Stimulated activated naive CD4-positive, alpha-beta T cell treated with Interleukin-2 at 50 U/mL for 16 hours (primary cell): ENCODE measurements around the gene MRPL36.
A peak's percentile ranks its signal among the peaks of the same experiment; 100 is the strongest.
"Not testable (repeated sequence)": the region's sequence is repeated elsewhere in the genome, so short reads cannot be mapped to it uniquely, and the experiment has no call there.

Experiments used
- DNase-seq: peaks from one replicate; lab custom pipeline; 2025; lab: John Stamatoyannopoulos, UW

The MRPL36 gene

DNA sequence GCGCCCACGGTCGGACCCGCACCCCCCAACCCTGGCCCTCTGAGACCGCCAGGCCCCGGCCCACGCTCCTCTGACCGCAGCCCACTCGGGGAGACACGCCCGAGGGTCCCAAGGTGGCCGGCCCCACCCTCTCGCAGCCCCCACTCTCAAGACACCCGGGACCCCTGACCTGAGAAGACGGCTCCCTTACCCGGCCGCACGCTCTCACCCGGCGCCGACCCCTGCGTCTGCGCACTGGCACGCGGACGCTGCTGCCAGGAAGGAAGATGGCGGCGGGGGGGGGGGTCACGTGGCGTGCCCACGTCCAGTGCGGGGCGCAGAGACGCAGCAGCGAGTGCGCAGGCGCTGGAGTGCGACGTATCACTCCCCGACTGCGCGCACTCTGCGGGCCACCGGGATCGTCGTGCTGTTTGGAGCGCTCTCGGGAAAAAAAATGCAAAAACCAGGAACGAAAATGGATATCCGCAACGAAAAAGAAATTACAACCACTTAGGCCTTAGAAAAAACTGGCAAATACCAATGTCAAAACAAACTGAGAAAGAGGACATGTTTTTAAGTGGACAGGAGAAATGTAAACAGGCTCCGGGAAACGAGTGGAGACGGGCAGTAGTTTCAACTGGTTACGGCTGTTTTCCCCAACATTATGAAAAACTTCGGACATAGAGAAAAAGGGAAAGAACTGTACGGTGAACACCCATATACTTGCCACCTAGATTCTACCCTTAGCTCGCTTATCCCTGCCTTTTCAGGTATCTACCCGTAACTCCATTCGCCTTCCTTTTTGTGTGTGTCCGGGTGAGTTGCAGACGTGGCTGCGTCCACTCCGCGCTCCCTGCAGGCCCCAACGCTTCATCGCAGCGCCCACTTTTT lies at the start of gene MRPL36:
MRPL36 (minus strand) TSS at position 236 of the 870 bp plus-strand sequence. CDS start 902 bp downstream, outside the sequence.
- peak; percentile 93 for DNase-seq

DNA sequence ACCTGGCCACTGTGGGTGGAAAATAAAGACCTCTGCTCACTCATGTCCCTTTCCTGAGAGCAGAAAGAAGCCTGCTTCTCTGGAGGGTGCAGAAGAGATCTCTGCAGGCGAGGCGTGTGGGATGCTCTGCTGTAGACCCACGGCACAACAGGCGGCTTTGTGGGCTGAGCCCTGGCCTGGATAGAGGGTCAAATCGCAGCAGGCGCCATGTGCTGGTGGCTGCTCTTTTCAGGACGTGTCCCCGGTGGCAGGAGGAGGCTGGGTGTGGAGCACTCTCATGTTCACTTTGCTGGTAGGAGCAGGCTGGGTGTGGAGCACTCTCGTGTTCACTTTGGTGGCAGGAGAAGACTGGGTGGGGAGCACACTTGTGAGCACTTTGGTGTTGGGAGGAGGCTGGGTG lies 48.0 kb upstream of the MRPL36 start:
- no peak for DNase-seq

DNA sequence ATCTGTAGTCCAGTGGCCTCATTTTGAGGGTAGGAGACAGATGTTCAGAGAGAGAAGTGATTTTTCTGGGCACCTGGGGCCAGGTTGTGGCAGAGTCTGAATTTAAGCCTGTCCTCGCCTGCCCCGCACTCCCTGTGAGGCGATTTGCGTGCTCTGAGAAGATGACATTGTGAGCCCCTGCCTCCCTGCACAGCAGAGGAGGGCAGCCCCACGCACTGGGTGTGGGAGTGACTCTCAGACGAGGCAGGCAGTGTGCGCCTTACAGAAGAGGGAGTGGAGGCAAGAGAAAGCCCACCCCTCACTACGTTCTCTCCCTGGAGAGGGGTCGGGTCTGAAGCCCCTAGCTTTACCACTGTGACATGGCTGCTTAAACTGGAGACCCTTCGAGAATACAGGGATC lies 47.4 kb upstream of the MRPL36 start:
- DNase-seq: no peak

DNA sequence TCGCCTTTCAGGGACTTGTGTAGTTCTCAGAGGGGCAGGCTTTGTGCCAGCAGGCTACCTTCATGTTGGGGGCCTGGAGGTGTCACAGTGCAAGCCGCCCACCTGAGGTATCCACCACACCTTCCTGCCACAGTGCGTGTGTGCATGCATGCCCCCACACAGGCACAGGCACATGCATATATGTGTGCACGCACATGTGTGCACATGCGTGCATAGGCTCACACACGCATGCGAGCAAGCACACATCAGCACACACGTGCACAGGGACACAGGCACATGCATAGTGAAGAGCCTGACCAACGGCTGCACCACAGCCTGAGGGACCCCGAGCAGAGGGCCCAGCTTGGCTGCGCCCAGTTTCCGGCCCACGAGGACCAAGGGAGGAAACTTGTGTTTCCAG lies 46.9 kb upstream of the MRPL36 start:
- DNase-seq: no peak

DNA sequence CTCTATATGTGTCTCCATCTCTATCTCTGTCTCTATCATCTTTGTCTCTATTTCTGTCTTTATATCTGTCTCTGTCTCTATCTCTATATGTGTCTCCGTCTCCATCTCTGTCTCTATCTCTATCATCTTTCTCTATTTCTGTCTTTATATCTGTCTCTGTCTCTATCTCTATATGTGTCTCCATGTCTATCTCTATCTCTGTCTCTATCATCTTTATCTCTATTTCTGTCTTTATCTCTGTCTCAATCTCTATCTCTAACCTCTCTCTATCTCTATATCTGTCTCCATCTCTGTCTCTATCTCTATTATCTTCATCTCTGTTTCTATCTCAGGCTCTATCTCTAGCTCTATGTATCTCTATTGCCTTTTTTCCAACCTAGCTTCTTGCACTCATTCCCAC lies 46.1 kb upstream of the MRPL36 start:
- DNase-seq: no peak

DNA sequence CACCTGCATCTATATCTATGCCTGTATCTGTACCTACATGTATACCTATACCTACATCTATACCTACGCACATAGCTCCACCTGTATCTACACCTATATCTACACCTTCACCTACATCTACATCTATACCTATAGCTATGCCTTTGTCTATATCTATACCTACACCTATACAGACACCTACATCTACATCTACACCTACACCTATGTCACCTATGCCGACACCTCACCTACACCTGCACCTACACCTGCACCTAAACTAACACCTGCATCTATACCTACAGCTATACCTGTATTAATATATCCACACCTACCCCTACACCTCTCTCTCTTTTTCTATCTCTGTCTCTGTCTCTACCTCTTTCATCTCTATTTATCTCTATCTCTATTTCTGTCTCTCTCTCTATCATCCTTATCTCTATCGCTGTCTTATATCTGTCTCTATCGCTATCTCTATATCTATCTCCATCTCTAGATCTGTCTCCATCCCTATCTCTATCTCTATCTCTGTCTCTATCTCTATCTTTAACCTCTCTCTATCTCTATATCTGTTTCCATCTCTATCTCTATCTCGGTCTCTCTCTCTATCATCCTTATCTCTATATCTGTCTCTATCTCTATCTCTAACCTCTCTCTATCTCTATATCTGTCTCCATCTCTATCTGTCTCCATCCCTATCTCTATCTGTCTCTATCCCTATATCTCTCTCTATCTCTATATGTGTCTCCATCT lies 45.2 kb upstream of the MRPL36 start:
- DNase-seq: no peak

DNA sequence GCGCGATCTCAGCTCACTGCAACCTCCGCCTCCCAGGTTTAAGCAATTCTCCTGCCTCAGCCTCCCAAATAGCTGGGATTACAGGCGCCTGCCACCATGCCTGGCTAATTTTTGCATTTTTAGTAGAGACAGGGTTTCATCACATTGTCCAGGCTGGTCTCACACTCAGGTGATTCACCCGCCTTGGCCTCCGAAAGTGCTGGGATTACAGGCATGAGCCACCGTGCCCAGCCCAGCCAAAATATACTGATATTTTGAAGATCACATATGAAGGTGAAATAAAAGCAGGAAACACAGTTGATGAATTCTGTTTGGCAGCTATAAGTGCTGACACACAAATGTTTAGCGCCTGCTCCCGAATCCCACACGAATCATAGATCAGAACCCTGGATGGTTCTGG lies 44.1 kb upstream of the MRPL36 start:
- not testable (repeated sequence) for DNase-seq

DNA sequence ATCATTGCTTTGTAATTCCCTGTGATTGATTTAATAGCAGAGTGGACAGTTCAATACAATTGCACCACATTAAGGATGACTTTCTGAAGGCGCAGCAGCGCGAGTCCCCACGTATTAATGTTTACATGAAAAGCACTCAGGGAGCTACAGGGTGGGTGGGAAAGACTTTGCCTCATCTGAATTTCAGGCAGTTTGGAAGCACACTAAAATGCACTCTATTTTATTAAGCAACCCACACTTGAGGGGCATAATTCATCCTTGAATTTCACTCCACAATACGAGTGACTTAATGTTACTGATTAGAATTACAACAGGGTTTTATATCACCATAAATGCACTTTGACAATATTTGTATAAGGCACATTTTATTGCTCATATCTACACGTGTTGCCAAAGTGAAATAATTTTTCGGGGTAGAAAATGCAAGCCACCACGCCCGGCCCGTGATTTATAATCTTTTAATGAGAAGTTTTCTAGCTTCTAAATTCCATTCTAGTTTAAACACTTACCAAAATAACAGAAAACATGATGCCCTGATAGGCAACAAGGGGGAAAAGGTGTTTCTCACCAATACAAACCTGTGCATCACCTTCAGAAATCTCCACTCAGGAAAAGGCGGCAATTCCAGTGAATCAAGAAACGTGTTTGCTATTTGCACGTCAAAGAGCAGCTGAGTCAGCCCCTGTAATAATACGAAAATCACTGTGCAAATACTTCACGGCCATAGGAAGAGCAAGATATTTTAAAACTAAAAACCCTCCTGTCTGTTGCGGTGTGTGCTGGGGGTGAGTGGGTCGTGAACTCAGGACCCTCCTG lies 42.6 kb upstream of the MRPL36 start:
- no peak for DNase-seq

DNA sequence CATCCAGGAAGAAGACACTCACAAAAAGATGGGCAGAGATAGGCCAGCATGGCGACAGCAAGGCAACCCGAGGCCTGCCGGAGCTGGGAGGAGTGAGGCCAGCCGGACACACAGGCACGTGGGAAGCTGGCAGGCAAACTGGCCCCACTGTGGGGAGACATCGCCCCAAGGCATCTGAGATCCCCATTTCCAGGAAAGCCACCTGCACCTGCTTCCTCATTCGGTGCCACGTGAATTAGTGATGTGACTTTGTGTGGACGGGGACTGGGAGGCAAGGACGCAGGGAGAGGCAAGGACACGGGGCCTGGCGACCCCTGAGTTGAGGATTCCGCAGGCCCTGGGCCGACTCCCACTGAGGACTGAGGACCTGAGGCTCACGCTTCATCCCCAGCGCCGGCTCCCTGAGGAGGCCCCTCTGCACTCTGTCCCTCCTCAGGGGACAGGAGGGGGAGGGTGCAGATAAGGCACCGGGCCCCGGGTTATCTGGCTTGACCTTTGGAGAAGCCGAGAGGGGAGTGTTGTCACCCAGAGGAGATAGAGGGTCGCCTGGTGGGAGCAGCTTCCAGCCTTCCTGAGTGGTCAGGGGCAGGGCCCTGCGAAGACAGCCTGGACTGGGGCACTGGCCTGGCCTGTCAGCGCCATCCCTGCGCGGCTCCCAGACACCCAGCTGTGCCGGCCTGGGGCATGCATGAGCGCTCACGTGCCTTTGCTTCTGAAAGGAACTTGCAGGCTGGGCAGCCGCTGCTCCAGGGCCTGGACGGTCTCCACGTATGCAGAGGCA lies 41.3 kb upstream of the MRPL36 start:
- no peak for DNase-seq

DNA sequence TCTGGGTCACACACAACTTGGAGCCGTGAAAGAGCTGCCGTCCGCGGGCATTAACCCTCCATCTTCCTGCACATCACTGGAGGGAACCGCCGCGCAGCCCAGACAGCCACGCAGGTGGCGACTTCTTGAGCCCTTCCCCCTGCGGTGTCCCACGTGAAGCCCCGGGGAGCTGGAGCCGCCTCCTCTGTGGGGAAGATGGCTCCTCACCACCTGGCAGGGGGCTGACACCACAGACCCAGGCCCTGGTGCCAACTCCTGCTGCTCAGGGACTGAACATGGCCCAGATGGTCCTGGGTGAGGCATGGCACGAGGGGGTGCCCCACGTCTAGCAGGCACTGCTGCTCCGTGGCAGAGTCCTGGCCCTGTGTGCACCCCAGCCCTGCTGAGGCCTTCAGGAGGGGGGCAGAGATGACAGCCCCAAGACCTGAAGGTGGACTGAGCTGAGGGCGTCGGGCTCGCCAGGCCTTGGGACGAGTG lies 40.5 kb upstream of the MRPL36 start:
- no peak for DNase-seq

DNA sequence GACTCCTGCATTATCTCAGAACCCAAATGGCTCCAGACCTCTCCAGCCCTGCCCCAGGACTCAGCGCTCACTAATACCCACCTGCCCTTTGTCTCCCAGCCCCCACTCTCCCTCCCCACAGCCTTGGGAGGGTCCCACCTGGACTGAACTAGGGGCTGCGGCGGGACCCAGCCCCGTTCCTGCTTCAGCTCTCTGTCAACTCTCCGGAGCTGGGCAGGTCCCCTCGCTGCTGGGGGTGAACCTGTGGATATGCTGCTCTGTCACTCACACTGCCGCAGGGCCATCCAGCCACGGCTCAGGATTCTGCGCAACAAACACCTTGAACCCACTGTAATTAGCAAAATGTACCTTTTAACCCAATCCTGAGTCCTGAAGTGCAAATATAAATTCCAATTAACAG lies 38.4 kb upstream of the MRPL36 start:
- DNase-seq: no peak

DNA sequence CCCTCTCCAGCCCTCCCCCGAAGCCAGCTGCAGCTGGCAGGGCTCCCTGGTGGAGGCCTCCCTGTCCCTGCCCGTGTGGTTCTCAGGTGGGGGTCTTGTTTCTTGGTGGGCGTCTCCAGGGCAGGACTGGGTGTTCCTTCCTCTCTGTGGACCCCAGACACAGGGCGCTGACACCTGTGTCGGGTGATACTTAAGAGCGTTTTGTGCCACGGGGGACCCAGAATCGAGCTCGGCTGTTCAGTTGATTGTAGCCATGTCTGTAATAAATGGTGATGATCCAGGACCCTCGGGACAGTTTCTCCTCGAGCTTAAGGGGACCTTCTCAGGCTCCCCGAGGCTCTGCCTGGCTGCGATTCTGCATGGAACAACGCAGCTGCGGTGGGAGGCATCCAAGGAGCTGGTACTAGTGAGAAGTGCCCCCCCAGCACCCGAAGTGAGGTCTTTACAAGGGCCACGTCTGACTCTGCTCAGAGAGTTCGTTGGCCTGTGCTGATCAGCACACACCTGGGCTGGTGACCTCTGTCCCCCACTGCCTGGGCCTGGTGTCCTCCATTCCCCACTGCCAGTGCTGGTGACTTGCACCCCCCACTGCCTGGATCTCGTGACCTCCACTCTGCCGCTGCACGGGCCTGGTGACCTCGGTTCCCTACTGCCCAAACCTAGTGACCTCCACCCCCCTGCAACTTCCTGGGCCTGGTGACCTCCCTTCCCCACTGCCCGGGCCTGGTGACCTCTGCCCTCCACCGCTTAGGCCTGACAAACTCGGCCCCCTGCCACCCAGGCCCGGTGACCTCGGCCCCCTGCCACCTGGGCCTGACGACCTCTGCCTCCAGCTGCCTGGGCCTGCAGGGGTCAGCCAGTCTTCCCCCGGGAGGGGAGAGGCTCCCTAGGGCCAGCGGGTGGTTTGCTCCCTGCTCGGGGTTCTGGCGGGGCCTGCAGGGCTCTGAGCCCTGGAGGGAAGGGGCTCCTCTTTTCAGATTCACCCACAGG lies 37.5 kb upstream of the MRPL36 start:
- DNase-seq: no peak

DNA sequence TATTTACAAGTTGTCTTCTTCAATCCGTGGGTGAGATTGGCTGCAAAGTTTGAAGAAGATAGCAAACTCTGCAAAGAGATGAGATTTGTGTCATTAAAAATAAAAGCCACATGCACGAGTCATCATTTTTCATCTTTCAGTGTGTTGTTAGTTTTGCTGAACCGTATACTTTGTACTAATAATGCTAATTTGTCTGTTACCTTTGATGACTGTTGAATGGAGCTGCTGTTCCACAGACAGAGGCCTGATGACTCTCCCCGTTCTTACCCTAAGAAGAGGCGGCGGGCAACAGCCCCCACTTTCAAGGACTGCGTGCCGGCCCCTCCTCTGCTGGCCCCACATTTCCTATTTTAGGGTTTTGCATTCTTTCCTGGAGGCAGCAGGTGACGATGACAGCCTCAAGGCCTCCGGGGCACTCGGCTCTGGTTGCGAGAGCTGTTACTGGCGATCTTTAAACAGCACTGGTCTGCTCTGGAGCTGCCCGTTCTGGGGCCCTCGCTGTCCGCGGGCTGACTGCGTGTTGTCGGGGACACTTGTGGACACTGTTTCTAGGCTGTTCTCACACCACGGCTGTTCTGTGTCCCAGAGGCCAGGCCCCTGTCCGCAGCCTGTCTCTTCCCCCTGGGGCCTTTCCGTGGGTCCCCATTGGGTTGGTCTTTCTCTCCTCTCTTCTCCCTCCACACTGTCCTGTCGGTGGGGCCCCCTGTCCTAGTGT lies 36.7 kb upstream of the MRPL36 start:
- DNase-seq: no peak

DNA sequence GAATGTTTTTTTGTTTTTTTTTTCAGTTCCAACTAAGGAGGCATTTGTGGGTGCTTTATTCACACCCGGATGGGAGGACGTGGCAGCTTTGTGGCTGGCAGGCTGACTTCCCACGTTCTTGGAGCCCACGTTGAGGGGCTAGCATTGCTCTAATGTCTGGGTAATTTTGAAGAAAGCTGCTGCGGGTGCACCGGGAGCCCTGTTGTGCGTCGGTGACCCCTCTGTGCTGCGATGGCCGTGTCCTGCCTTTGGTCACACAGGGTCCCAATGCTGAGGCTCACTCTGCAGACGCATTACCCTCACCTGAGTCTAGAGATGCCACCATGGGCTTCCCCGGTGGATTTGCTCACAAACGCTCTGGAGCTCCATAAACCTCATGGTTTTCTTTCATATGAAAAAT lies 35.8 kb upstream of the MRPL36 start:
- DNase-seq: no peak

DNA sequence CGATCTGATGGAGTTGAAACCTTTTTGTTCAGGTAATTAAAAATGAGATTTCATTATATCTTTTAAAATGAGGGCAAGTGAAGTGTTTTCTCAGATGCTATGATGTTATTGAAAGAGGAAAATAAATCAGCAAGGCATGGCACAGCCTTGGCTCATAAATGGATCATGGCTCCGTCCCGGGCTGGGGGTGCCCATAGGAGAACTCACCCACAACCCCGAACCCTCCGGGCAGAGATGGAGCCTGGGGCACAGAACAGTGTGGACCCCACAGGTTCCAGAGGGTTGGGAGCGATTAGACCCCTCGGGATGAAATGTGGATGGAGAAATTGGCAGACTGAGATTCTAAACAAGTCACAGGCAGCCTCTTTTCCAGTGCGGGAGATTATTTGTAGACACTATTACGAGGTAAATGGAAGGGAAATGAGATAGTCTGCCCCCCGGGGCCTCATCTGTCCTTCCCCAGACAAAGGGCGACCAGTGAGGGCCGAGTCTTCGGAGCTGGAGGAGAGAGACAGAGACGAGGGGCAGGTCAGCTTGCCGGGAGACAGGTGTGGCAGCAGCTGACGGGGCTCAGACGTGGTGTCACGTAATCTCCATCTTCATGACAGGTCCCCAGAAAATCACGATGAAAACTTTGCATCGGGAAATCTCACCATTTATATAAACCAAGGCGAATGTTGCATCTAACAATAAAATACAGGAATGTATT lies 35.2 kb upstream of the MRPL36 start:
- no peak for DNase-seq

DNA sequence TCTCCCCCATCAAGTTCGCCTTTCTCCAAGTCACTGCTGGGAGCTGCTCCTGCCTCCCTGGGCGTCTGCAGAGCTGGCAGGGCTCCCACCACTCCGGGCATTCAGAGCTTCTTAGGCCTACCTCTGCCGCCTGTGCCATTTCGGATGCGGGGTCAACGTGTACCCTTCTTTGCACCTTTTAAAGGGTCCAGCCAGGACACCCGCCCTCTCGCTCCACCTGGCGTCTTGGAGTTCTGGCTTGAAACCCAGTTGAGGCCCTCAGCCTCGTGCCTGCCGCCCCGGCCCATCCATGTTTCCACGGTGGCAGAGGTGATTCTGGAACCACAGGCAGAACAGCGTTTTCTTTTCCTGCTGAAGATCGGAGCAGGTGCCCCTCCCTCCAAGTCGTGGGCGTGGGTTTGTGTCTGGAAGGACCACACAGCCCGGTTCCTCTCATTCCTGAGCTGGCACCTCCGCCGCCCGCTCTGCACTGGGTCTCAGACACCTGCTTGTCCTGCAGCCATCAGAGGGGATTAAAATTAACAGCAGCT lies 34.5 kb upstream of the MRPL36 start:
- no peak for DNase-seq

DNA sequence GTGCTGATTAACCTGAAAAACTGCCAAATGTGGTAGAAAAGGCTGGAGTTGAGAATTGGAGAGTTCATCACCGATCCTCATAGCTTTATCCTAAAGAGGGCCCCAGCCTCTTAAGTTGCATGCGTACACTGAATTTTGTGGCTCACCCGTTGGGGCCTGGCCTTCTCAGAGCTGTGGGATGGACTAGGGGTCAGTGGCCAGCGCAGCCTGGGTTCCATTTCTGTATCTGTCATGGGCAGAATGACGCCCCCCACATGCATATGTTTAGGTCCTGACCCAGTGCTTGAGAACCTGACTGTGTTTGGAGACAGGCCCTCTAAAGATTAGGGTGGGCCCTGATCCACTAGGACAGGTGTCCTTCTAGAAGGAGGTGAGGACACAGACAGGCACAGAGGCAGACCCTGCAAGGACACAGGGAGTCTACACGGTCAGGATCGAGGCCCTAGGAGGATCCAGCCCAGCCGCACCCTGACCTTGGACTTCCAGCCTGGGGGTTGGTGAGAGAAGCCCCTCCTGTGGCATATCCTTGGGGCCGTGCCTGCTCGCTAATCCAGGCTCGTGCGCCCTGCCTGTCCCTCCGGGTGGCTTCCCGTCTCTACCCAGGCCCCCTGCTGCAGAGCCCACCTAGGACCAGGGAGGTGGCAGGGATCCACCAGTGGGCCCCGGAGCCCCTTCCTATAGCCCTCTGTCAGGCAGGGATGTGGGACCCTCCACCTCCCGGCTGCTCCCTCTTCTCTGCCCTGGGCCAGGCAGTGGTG lies 33.8 kb upstream of the MRPL36 start:
- DNase-seq: no peak
